Stimulated activated naive B cell treated with anti-CD40 and anti-IgM and Interleukin-4, amounts not matched to agents 10 μg/mL and 1 μg/mL and 100 μg/mL, for 72 hours (primary cell): ENCODE data around the gene ZIC5.

ENCODE experiments used
- ATAC-seq, 2 donors: fragments of 150-1000 bp; cut with Tn5 transposase; replicated peaks; 2 replicates each; pipeline ENCODE4 v1.10.0; 2021; ENCODE audit warnings: moderate library complexity in 1 of 2
- DNase-seq: peaks from one replicate; pipeline ENCODE4 v3.0.0; 2021
- H3K27ac Mint-ChIP-seq: one replicate; pipeline ENCODE4 v1.8.0; 2022; ENCODE audit warnings: mild to moderate bottlenecking, mixed read lengths
- H3K27me3 Mint-ChIP-seq, 2 donors: one replicate each; pipeline ENCODE4 v1.8.0; 2022; ENCODE audit warnings: mixed read lengths in 2 of 2
- H3K36me3 Mint-ChIP-seq, 2 donors: one replicate each; pipeline ENCODE4 v1.8.0; 2022; ENCODE audit warnings: mixed read lengths in 2 of 2, mild to moderate bottlenecking in 1 of 2
- H3K4me1 Mint-ChIP-seq, 2 donors: one replicate each; pipeline ENCODE4 v1.8.0; 2022; ENCODE audit warnings: mixed read lengths in 2 of 2, mild to moderate bottlenecking in 1 of 2
- H3K4me3 Mint-ChIP-seq, 2 donors: one replicate each; pipeline ENCODE4 v1.8.0; 2022; ENCODE audit warnings: mild to moderate bottlenecking in 2 of 2, mixed read lengths in 2 of 2, moderate library complexity in 1 of 2
- H3K9me3 Mint-ChIP-seq, 2 donors: one replicate each; pipeline ENCODE4 v1.8.0; 2022; ENCODE audit warnings: mixed read lengths in 2 of 2, mild to moderate bottlenecking in 1 of 2

The ZIC5 gene

DNA sequence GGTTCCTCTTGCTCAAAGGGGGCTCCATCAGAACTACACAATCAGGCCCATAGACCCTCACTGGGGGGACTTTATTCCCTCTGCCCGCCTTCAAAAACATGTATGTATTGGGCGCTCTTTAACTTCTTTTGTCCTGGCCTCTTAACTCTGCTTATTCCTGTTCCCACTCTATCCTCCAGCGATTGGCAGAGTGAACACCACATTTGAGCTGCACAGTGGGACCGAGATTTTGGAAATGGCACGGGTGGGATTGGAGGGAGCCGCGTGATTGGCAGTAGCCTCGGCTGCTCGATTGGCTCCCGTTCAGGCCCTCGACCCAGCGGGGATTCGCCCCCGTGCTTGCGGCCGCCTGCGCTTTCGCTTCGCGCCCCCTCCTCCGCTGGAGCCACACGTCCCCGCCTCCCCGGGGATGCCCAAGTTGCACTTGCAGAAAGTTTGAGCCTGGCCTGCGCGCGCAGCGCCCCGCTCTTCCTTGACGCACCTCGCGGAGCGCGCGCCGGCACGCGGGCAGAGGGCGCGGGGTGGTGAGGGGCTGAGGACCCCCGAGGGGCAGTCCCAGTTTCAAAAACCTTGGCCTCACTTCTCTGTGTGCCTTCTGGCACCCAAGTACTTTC lies at the start of gene ZIC5:
Gene ZIC5, minus strand, starts transcription at position 192 of the 614 bp plus-strand sequence. Its CDS starts 164 bp downstream, at position 28.
- no peak for DNase-seq
- Mint-ChIP-seq H3K9me3 (peaks cover 4% of the 10 kb centered on the region in 2 donors), H3K4me1 (peaks cover 13 to 32% of the 10 kb centered on the region in 2 donors), H3K27ac (peak within 1 kb of the TSS; percentile 89), H3K27me3 (peaks cover 66 to 80% of the 10 kb centered on the region in 2 donors), H3K4me3 (peak within 1 kb of the TSS; percentile 52 to 66), H3K36me3 (peaks cover 10 to 14% of the 10 kb centered on the region in 2 donors)
- no peak for ATAC-seq

DNA sequence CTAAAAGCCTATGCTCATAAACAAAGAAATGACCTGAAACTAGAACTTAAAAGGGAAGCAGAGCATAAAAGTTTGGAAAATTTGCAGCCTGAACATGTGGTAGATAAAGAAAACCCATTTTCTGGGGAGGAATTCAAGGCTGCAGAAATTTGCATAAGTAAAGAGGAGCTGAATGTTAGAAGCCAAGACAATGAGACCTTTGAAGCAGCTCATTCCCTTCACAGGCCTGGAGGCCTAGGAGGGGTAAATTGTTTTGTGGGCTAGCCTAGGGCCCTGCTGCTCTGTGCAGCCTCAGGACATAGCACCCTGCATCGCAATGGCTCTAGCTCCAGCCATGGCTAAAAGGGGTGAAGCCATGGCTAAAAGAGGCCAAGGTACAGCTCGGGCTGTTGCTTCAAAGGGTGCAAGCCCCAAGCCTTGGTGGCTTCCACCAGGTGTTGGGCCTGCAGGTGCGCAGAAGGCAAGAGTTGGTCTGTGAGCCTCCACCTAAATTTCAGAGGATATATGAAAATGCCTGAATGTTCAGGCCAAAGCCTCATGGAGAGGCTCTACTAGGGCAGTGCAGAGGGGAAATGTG lies 48.3 kb upstream of the ZIC5 start:
- H3K9me3 Mint-ChIP-seq, result peaks cover 7 to 8% of the 10 kb centered on the region in 2 donors
- H3K4me1 Mint-ChIP-seq, result no peaks in the 10 kb centered on the region
- H3K4me3 Mint-ChIP-seq, result no peak overlapping the region
- DNase-seq (no peak), ATAC-seq (no peak)
- H3K27me3 Mint-ChIP-seq, result peaks cover 0 to 5% of the 10 kb centered on the region in 2 donors
- no peaks in the 10 kb centered on the region for H3K36me3 Mint-ChIP-seq
- H3K27ac Mint-ChIP-seq, result no peak overlapping the region

DNA sequence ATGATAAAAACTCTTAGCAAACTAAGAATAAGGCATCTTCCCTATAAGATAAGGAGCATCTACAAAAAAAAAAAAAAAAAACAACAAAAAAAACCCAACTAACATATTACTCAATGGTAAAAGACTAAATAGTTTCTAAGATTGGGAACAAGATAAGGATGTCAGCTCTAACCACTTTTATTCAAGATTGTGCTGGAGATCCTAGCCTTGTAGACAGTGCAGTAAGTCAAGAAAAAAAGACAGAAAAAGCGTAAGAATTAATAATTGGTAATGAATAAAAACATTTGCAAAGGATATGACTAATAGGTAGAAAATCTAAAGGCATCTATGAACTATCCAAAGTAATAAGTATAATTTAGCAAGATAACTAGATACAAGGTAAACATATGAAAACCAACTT lies 43.1 kb upstream of the ZIC5 start:
- peaks cover 0 to 4% of the 10 kb centered on the region in 2 donors for H3K9me3 Mint-ChIP-seq
- H3K27ac Mint-ChIP-seq, result no peak overlapping the region
- H3K27me3 Mint-ChIP-seq, result peaks cover 14 to 25% of the 10 kb centered on the region in 2 donors
- H3K4me1 Mint-ChIP-seq, result no peaks in the 10 kb centered on the region
- H3K4me3 Mint-ChIP-seq, result no peak overlapping the region
- H3K36me3 Mint-ChIP-seq, result no peaks in the 10 kb centered on the region
- ATAC-seq (no peak), DNase-seq (no peak)

DNA sequence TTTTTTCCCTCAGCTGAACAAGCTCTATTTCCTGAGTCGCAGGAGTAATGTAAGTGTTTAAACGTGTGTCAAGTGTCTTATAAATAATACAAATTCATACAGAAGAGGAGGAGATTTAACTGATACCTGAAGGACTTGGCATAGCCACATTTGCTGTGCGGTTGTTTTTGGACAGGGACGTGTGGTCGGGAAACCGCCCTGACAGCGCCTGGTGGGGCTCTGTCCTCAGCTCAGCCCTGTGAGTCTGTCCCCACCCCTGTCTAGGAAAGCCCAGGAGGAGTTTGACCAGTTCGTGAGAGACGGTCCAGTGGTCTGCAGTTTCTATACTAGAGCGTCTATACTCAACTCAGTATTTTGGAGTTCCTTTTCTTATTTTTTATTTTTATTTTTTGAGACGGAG lies 26.7 kb upstream of the ZIC5 start:
- DNase-seq (no peak), ATAC-seq (no peak)
- H3K4me1 Mint-ChIP-seq, result peaks cover 2 to 5% of the 10 kb centered on the region in 2 donors
- no peak overlapping the region for H3K4me3 Mint-ChIP-seq
- H3K36me3 Mint-ChIP-seq, result peaks cover 0 to 3% of the 10 kb centered on the region in 2 donors
- H3K9me3 Mint-ChIP-seq, result peaks cover 0 to 6% of the 10 kb centered on the region in 2 donors
- peaks cover 61 to 87% of the 10 kb centered on the region in 2 donors for H3K27me3 Mint-ChIP-seq
- H3K27ac Mint-ChIP-seq, result no peak overlapping the region

DNA sequence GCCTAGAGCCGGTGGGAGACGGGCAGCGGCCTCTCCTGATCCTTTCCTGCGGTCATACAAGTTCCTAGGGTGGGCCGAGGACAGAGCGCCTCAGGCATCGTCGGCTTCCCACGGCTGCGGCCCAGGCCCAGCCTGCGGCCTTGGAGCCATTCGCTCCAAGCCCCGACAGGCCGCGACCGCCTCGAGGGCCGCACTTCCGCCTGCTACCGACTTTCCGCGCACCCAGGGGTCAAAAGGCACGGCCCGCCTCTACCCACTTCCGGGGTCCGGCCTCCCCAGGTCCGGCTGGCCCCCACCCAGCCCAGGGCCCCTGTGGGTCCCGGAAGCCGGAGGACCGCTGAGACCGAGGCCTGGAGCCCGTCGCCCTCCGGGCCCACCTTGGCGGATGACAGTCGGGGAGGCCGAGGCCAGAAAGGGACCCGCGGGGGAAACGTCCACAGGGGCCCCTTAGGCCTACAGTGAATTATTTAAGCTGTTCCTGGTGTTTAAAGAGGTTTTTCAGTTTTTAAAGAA lies 26.2 kb upstream of the ZIC5 start:
- DNase-seq (no peak), ATAC-seq (no peak)
- peaks cover 0 to 5% of the 10 kb centered on the region in 2 donors for H3K9me3 Mint-ChIP-seq
- H3K4me1 Mint-ChIP-seq, result peaks cover 2 to 5% of the 10 kb centered on the region in 2 donors
- H3K4me3 Mint-ChIP-seq, result no peak overlapping the region
- H3K36me3 Mint-ChIP-seq, result peaks cover 0 to 3% of the 10 kb centered on the region in 2 donors
- no peak overlapping the region for H3K27ac Mint-ChIP-seq
- H3K27me3 Mint-ChIP-seq, result peaks cover 61 to 87% of the 10 kb centered on the region in 2 donors

DNA sequence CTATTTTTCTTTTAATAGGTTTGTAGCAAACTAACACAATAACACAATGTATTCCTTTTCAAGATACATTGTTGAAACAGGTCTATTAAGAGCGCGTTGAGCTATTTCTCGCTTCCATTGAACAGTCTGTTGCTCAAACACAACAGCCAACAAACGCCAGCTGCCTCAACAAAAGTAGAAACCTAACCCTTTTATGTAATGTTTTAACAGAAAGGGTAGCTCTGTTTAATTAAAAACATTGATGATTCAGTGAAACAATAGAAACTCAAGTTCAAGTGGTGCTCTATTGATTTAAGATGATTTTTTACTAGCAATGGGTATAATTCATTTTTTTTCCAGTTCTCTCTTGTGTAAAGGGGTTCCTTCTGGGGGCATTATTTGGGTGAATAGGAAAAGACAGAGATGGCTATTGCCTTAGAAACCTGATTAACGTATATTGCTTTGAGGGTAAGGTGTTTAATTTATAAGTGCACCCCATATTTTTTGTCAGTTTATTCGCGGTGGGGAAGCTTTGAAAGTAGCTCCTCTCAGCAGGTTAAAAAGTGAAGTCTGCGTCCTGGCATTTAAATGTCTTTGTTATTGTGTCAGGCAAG lies 24.9 kb upstream of the ZIC5 start:
- Mint-ChIP-seq H3K36me3 (peaks cover 2 to 6% of the 10 kb centered on the region in 2 donors), H3K4me1 (peaks cover 5 to 11% of the 10 kb centered on the region in 2 donors), H3K27ac (no peak overlapping the region), H3K4me3 (no peak overlapping the region), H3K9me3 (peaks cover 2 to 5% of the 10 kb centered on the region in 2 donors), H3K27me3 (peaks cover 66 to 92% of the 10 kb centered on the region in 2 donors)
- DNase-seq, result no peak
- no peak for ATAC-seq

DNA sequence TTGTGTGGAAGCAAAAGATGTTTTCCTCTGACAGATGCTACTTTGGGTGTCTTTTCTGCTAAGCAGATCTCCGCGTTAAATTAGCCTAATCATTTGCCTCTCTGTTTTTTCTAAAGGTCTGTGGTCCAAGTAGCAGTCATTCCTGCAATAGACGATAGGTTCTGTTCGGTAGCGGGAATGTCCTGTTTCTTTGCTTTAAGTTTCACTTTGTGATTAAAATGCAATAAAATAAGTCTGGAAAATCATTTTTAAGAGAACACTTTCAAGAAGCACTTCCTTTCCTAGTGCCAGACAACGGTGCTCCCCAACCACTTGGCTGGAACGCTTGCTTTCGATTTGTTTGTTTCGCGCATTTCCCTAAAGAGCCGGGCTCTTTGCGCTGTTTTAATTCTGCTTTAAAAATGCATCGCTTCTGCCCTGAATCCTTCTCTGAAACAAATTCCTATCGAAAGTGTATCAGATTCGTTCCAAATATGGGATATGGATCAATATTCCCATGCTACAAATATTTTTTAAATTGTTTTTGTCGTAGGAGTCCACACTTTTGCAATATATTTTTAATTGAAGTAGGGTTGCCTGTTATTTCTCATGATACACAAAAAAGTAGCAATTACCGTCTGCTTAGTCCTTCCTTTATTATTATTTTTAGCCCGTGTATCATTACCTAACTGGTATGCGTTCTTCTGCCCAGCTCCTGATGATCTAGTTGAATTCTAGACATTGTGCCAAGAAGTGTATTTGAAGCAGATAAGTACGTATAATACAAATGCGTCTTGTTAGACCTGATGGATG lies 24.2 kb upstream of the ZIC5 start:
- Mint-ChIP-seq H3K36me3 (peaks cover 2 to 6% of the 10 kb centered on the region in 2 donors), H3K27me3 (peaks cover 68 to 94% of the 10 kb centered on the region in 2 donors)
- ATAC-seq, result no peak

DNA sequence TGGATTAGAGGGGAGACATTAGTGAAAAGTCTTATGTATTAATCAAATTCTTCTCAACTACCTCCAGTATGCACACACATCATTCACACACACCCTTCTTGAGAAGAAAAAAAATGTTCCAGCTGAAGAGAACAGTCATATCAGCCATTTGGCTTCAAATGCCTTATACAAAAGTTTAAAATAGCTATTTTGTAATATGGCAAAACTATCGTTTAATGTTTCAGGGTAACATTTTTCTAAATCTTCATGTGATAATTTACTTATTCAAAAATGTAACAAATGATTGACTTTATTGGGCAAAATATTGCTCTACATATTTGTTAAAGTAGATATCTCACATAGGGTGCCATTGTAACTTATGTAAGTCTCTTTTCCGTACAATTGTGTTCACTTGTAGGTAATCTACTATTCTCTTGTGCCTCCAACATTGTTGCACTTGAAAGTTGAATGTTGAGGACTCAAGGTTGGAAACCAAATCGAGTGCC lies 23.6 kb upstream of the ZIC5 start:
- Mint-ChIP-seq H3K27ac (no peak overlapping the region), H3K9me3 (peaks cover 2 to 5% of the 10 kb centered on the region in 2 donors), H3K36me3 (peaks cover 2 to 6% of the 10 kb centered on the region in 2 donors), H3K27me3 (peaks cover 73 to 94% of the 10 kb centered on the region in 2 donors), H3K4me3 (no peak overlapping the region), H3K4me1 (peaks cover 5 to 13% of the 10 kb centered on the region in 2 donors)
- ATAC-seq (no peak), DNase-seq (no peak)

More for the DNA sequence above, 24.2 kb upstream of the ZIC5 start:
- no peak for DNase-seq
- H3K27ac Mint-ChIP-seq, result peak overlapping the region; percentile 59
- no peak overlapping the region for H3K4me3 Mint-ChIP-seq
- H3K9me3 Mint-ChIP-seq, result peaks cover 2 to 5% of the 10 kb centered on the region in 2 donors
- H3K4me1 Mint-ChIP-seq, result peaks cover 5 to 13% of the 10 kb centered on the region in 2 donors

DNA sequence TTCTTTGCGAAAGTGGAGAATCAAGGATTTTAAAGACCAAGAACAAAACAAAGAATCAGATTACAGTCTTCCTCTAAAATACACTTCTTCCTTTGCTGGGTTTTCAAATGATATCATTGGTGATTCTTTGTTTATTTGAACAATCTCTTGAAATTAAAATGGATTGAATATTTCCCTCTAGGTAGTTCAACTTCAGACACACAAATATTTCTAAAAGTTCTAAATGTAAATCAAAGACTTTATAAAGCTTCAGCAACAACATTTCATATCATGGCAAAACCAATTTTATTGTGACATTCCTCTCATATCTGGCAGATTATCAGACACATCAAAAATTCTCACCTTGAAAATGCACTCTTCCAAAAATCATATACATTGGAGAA lies 23.1 kb upstream of the ZIC5 start:
- Mint-ChIP-seq H3K9me3 (peaks cover 2 to 5% of the 10 kb centered on the region in 2 donors), H3K27me3 (peaks cover 78 to 96% of the 10 kb centered on the region in 2 donors), H3K36me3 (peaks cover 2 to 6% of the 10 kb centered on the region in 2 donors), H3K27ac (no peak overlapping the region), H3K4me1 (peaks cover 5 to 13% of the 10 kb centered on the region in 2 donors), H3K4me3 (no peak overlapping the region)
- no peak for ATAC-seq
- no peak for DNase-seq

DNA sequence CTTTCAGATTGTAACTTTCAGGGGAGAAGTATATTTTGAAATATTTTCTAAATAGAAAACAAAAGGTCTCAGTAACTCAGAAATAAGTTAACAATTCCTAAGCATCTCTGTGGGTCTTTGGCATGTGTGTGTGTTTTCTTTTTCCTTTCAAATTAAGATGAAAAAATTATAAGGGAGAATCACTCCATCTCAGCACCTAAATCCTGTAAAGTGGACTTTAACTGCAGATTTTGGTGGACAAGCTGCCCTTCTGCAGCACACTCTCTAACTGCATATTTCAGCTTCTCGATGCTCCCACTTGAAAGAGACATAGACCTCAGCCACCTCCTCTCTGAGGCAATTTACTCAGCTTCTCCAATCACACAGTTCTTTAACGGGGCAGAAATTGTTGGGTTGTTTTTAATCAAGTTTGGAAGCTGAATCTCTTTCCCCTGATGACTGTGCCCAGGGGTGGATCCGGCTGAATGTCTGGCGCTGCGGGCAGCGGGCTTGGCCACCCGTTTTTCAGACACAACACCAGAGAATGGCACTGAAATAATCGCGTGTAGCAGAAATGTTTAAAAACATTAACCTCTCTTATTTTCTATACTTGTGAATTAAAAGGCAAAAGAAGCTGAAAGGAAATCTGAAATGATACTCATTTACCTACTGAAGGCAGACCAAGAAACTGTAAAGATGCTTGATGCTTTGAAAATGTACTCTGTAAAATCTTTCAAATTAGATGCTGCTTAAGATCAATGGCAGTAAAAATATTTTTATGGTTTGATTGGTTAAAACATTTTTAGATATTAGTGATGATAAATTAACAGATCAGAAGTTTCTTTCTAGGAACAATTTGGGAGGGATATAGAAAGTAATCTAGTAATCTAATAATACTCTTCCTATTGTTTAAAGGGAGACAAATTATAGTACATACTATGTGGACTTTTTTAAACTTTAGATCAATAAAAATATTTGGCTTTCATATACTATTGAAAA lies 22.4 kb upstream of the ZIC5 start:
- DNase-seq (no peak), ATAC-seq (no peak)
- Mint-ChIP-seq H3K27me3 (peaks cover 79 to 99% of the 10 kb centered on the region in 2 donors), H3K27ac (no peak overlapping the region), H3K36me3 (peaks cover 3 to 6% of the 10 kb centered on the region in 2 donors), H3K9me3 (peaks cover 2 to 5% of the 10 kb centered on the region in 2 donors), H3K4me3 (no peak overlapping the region), H3K4me1 (peaks cover 6 to 18% of the 10 kb centered on the region in 2 donors)

DNA sequence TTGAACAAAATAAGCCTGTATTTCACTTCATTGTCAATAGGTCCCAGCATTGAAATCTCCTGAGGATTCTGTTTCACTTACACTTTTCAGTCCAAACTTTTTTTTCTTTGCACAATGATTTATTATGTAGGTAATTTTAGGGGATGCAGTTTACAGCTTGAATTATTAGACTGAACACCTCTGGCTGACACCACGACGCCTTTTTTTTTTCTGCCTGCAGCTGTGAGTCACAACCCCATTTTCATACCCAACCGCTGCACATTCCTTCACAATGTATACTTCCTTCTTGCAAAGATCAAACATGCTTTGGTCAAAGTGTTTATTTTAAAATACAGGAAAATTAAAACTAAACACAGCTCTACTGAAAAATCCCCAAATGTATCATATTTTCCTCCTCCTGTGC lies 21.4 kb upstream of the ZIC5 start:
- Mint-ChIP-seq H3K4me1 (peaks cover 7 to 20% of the 10 kb centered on the region in 2 donors), H3K27me3 (peaks cover 76 to 97% of the 10 kb centered on the region in 2 donors), H3K9me3 (peaks cover 3 to 5% of the 10 kb centered on the region in 2 donors), H3K4me3 (no peak overlapping the region), H3K27ac (no peak overlapping the region), H3K36me3 (peaks cover 5 to 6% of the 10 kb centered on the region in 2 donors)
- DNase-seq (no peak), ATAC-seq (no peak)

DNA sequence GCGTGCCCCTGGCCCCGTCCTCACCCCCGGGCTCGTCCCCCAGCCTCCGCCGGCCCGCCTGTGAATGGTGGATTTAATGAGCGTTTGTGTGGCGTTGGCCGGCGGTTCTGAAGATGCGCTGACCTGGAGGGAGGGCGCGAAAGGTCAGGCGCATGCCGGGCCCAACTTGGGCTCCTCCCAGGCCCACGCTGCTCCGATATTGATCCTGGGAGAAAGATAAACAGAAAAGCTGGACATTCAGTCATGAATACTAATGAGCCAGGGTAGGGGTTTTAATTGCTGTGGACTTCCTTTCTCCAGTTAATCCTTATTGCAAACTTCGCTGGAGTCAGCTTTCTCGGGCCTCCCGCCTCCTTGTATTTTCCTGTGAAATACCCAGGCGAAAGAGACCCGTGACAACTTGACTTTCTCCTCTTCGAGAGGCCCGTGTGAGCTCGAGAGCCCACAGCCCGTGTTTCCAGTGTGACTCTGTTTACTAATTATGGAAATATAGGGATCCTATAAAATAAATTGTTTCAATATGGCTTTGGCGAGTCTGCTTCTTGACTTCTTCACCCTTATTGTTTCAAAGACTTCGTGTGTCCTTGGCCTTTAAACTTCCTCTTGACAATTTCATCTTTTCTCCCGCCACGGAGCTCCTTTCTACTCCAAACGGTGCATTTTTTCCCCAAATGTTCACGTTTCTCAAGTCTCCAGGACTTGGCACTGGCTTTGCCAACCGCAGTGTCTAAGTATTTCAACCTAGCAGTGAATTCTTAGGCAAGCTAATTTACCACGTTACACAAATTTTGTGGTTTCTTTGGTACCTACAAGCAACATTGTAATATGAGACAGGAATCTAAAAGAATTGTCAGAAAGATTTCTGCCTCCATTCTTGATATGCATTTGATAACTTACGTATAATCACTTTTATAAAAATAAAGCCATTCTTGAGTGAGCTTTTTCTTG lies 20.5 kb upstream of the ZIC5 start:
- H3K27ac Mint-ChIP-seq, result no peak overlapping the region
- peak overlapping the region in 1 of 2 donors; percentile 66 for H3K4me3 Mint-ChIP-seq
- DNase-seq (no peak), ATAC-seq (no peak)
- H3K27me3 Mint-ChIP-seq, result peaks cover 83 to 97% of the 10 kb centered on the region in 2 donors
- H3K4me1 Mint-ChIP-seq, result peaks cover 7 to 20% of the 10 kb centered on the region in 2 donors
- H3K36me3 Mint-ChIP-seq, result peaks cover 5 to 6% of the 10 kb centered on the region in 2 donors
- peaks cover 3 to 5% of the 10 kb centered on the region in 2 donors for H3K9me3 Mint-ChIP-seq
